ENCODE data around the gene SLC18A3. TPM values are rescaled to one million over a fixed set of nuclear protein-coding genes. Genes with fewer than 3 reads are reported as not detected.

SLC18A3 gene
- total and polyA plus RNA-seq, 9 donors: 0.16 TPM; not detected in 8

Other genes with a start within 250 kb of the SLC18A3 start
- gene DRGX, start 214.2 kb upstream of the SLC18A3 start, total RNA-seq: not detected
- gene DRGX, start 214.2 kb upstream of the SLC18A3 start, polyA plus RNA-seq (ENCODE audit: insufficient read depth in 1 of 8, insufficient read length in 8 of 8, low replicate concordance in 1 of 8): not detected
- gene ERCC6, start 71.2 kb upstream of the SLC18A3 start, total RNA-seq: 9.4 TPM
- 10 to 100 TPM in 1 of 8 donors, 1 to 10 TPM in 7; 7.5 to 10.6 (median 9.2) TPM for gene ERCC6, start 71.2 kb upstream of the SLC18A3 start, polyA plus RNA-seq (ENCODE audit: insufficient read depth in 1 of 8, insufficient read length in 8 of 8, low replicate concordance in 1 of 8)
- gene CHAT, start 3.7 kb downstream of the SLC18A3 start, total RNA-seq: not detected
- gene CHAT, start 3.7 kb downstream of the SLC18A3 start, polyA plus RNA-seq (ENCODE audit: insufficient read depth in 1 of 8, insufficient read length in 8 of 8, low replicate concordance in 1 of 8): under 1 TPM in 1 of 8 donors, not detected in 7; 0.32 TPM
- gene C10orf53, start 69.3 kb downstream of the SLC18A3 start, total RNA-seq: not detected
- gene C10orf53, start 69.3 kb downstream of the SLC18A3 start, polyA plus RNA-seq (ENCODE audit: insufficient read depth in 1 of 8, insufficient read length in 8 of 8, low replicate concordance in 1 of 8): not detected
- 0.31 TPM for gene OGDHL, start 152.0 kb downstream of the SLC18A3 start, total RNA-seq
- gene OGDHL, start 152.0 kb downstream of the SLC18A3 start, polyA plus RNA-seq (ENCODE audit: insufficient read depth in 1 of 8, insufficient read length in 8 of 8, low replicate concordance in 1 of 8): 1 to 10 TPM in 1 of 8 donors, under 1 TPM in 7; 0.26 to 2.1 (median 0.43) TPM